Neural progenitor cell (in vitro differentiated cells): ENCODE results near the gene SMOC2.

Experiments used
- CTCF ChIP-seq: fragments of 200-600 bp; sonication (generic); IDR thresholded peaks from 2 replicates; pipeline ENCODE4 v1.5.1; 2017; ENCODE audit warnings: antibody characterized with exemption, mild to moderate bottlenecking
- EZH2 ChIP-seq: fragments of 200-600 bp; sonication (generic); IDR thresholded peaks from 2 replicates; pipeline ENCODE4 v1.6.1; 2017; ENCODE audit warnings: antibody characterized with exemption, mild to moderate bottlenecking, moderate library complexity

GRCh38 chr6:168716581-168716980, 275.6 kb downstream of the SMOC2 start:
- TF ChIP-seq CTCF (no peak), EZH2 (no peak)
